Gastrocnemius medialis (tissue), 4 donors: ENCODE data around the gene GABRD.

Experiments
- CTCF ChIP-seq, 5 experiments: fragments of 450-650 bp in 3 of 5; fragments of 200-600 bp in 2 of 5; sonication (generic) in 2 of 5; IDR thresholded peaks in 4 of 5; conservative IDR thresholded peaks in 1 of 5; 1 replicate in 4 of 5; 2 replicates in 1 of 5; pipeline ENCODE4 v1.5.1; 2016 to 2019; ENCODE audit warnings: antibody characterized with exemption in 5 of 5, mild to moderate bottlenecking in 3 of 5, moderate library complexity in 3 of 5
- POLR2A ChIP-seq, 2 donors: fragments of 450-650 bp; IDR thresholded peaks; one replicate each; pipeline ENCODE4 v1.6.1; 2017; ENCODE audit warnings: antibody characterized with exemption in 2 of 2, mild to moderate bottlenecking in 2 of 2, moderate library complexity in 2 of 2

DNA sequence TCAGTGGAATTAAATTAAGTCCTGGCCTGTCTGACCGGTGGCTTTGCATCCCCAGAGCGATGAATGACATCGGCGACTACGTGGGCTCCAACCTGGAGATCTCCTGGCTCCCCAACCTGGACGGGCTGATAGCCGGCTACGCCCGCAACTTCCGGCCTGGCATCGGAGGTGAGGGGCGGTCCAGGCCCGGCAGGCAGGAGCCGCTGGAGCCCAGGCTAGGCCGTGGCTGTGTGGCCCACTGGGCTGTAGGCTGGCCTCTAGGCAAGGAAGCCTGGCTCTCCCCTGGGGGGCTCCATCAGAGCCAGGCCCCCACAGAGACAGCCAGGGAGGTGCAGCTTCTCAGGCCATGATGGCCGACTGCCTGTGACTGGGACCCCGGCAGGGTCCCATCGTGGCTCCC is 5.7 kb downstream of the GABRD start:
- TF ChIP-seq CTCF (IDR thresholded peaks at IDR 0.05 in 4 of 5, conservative IDR thresholded peaks at IDR 0.05 in 1 of 5) (no peak), POLR2A (IDR thresholded peaks at IDR 0.05) (no peak)
